Activated CD4-positive, alpha-beta T cell treated with anti-CD3 and anti-CD28 coated beads, Interleukin-10, Interleukin-2, amounts not matched to agents 100 ng/mL and 50 ng/mL, durations not matched to agents 16 hours and 8 hours (primary cell): ENCODE data around the gene PLEKHG5.

ENCODE experiments used
- DNase-seq: peaks from one replicate; pipeline ENCODE4 v3.0.0-alpha.2; 2020

Gene PLEKHG5

DNA sequence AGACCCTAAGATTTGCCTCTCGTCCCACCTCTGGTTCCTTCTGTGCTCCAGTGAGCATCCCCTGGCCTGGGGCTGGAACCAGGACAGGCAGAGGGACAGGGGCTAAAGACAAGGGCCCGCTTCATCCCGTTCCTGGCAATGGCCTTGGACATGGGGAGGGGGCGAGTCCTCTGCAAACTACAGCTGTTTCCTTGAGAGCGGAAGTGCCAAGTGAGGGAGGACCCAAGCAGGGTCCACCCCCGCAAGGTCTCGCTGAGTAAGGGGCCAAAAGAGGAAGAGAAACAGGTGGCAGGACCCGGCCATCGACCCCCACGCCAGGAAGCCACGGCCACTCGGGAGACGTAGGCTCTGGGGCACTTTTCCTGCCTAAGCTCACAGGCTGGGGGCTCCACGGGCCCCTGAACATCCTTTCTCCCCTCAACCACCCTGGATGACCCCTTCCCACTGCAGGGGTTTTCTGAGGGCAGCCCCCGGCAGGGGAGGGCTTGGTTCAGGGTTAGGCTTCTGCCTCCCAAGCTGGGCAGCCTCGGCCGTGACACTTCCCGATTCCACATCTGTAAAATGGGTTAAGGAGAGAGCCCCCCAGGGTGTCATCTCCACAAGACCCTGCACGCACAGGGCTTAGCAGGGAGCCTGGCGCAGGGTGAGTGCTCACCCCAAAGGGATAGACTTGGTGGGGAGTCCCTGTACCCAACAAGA is 17.9 kb upstream of the PLEKHG5 start:
- no peak for DNase-seq

DNA sequence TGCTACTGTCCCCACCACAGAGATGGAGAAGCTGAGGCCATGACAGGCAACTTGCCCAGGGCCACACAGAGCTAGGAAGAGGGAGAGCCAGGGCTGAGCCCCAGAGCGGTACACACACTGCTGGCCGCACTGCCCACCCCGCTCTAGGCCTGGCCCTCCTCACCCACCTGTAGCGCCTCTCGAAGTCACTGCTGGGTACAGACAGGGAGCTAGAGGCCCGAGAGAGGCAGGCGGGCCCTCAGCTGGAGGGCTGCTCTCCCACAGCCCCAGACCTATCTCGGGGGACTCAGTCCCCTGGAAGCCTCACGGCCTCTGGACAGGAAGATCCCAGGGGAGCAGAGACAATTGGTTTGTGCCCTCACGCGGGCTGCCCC is 17.3 kb upstream of the PLEKHG5 start:
- DNase-seq, result no peak

DNA sequence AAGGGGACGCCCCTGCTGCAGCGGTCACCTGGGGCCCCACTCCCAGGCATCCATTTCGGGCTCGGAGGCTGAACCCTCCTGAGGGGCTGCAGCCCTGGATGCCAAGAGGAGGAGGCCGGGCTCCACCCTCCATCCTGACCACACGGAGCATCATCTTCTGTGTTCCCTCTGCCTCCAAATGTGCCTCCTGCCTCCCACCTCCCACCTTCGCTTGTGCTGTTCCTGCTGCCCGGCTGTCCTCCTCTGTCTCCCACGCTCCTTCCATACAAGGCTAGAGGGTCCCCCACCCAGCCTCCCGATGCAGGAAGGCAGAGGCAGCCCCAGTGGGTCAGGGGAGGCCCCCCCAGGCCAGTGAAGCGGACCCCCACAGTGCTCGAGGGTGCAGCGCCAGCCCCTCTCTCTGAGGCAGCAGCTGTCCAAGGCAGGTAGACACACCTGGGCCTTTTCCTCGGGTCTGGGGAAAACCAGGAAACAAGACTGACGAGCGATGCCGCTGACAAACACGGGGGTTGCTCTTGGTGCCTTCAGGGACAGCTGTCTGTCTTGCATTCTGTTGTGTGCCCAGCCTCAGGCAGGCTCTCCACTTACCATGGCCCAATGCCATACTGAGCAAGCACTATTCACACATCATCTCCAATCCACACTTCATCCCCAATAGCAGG is 16.8 kb upstream of the PLEKHG5 start:
- no peak for DNase-seq

DNA sequence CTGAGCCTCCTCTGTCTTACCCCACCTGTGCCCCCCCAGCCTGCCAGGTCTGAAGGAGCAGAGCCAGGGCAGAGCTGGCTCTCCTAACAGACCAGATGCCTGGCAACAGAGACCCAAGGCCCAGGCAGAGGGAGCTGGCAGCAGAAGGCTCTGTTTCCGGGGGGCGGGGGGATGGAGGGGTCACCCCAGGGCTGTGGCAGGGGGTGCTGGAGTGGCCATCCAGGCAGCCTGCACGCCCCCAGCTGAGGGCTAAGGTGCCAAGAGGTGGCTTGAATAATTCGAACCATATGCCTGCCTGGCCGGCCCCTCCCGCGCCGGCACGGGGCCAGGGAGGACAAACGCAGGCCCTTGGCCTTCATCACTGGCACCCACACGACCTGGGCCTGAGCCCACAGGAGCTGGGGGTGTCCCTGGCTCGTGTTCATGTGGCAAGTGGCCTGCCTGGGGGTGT is 16.0 kb upstream of the PLEKHG5 start:
- no peak for DNase-seq

DNA sequence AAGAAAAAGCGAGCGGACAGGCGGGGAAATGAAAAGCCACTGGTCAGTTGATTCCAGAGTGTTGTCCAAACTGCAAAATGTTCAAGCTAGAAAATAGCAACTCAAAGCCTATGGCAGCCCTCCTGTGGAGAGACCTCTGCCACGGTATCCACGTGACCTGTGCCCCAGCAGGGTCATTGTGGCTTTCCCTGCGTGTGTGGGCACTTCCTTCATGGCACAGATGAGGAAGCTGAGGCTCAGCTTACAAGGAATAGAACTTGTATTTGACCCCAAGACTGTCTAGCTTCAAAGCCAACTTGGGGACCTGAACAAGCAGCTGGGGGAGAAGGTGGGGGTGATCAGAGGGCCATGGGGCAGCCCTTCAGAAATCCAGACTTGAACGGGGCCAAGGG is 15.6 kb upstream of the PLEKHG5 start:
- DNase-seq, result no peak

DNA sequence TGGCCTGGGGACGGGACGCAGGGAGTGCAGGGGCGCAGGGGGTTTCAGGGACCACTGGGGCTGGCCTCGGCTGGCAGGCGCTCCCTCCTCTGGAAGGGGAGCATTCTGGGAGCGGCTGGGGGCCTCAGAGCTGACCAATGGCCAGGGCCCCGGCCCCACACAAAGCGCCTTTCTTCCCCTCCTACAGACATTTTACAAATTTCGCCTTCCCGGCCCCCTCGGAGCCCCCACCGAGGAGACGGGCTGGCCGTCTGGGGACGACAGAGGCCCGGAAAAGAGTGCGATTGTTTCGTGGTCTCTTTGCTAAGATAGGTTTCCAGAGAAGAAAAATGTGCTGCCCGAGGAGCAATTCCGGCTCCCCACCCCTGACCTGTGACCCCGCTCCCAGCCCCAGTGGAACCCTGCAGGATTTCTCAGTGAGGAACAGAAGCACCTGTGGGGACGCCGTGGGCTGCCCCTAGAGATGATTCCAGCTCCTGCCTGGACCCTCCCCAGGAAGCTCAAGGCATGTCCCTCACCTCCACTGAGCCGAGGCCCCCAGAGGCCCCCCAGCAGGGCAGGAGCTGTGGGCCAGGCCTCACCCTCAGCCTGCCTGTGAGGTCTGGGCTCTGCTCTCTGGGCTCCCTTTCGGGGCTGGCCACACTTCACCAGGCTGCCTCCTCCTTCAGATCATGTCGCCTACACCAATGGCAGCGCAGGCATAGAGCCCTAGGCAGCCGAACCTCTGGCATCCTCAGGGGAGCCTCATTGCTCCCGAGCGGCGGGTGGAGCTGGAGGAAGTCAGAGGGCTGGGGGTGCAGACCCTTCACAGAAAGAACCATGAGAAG is 15.0 kb upstream of the PLEKHG5 start:
- DNase-seq, result no peak

DNA sequence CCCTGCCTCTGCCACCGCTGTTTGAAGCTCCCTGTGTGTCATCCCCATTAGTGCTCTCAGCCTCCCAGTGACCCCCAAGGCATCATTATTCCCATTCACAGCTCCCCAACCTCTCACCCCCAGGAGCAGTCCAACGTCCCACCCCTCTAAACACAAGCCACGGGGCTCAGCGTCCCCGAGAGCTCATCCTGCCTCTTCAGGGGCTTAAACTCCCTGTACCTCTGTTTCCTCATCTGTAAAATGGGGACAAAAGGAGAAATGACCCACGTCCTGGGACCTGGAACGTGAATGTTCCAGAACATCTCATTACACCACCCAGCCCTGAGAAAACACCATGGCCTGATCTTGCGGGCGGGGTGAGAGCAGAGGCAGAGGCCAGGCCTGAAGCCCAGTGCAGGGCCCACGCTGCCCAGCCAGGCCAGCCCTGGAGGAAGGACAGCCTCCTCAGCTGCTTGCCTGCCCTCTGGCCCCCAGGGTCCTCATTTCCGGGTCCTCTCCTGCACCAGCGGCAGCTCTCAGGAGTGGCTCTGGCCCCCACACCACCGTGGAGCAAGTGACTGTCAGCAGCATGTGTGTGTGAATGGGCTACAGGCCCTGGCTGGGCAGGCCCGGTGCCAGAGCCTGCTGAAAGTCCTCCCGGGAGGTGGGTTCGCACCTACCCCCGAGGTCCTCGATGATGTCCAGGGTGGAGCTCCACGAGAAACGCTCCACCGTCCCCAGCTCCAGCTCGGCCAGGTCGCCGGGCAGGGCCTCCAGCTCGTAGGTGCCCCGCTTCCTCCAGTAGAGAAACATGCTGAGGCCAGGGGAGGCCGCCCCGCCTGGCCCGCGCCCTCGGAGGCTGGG is 14.1 kb upstream of the PLEKHG5 start:
- no peak for DNase-seq

DNA sequence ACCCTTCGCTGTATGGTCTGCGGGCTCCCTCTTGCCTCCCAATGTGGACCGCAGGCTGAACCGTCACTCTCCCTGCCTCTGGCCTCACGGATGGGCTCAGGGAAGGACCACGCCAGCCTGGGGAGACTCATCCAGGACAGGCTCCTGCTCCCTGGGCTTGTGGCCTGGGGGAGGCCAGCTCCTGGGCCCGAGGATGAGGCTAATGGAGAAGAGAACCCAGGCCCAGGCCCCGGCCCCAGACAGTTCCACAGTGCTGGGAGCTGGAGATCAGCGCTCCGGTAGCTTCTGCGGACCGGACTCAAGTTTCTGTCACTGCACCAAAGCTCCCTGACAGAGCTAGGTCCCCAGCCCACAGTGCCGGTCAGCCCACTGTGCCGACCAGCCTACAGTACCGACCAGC is 13.4 kb upstream of the PLEKHG5 start:
- no peak for DNase-seq

DNA sequence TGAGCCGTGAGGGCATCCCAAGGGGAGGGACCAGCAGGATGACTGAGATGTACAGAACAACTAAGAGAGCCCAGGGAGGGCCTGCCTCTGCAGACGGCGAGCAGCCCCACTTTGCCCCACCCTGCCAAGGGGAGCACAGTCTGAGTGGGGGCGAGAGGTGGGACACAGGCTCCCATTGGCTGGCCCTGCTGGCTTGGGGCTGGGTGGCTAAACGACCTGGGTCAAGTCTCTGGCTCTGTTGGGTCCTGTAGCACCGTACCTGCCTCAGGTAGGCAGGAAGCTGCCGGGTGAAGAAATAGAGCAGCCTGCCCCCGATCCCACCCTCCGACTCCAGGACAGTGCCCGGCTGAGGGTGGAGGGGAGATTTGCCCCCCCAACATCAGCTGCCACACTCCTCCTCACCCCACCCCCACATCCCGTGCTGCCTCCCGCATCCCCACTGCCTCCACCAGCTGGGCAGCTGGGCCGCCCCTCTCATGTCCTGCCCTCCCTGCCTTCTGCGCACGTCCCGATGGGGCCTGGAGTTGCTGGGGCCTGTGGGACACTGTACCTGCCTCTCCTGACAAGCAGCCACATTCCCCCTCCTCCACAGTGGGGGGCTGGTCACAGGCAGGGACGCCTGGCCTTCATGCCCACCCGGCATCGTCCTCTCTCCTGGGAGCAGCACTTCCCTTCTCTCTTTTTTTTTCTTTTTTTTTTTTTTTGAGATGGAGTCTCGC is 12.6 kb upstream of the PLEKHG5 start:
- DNase-seq, result no peak

DNA sequence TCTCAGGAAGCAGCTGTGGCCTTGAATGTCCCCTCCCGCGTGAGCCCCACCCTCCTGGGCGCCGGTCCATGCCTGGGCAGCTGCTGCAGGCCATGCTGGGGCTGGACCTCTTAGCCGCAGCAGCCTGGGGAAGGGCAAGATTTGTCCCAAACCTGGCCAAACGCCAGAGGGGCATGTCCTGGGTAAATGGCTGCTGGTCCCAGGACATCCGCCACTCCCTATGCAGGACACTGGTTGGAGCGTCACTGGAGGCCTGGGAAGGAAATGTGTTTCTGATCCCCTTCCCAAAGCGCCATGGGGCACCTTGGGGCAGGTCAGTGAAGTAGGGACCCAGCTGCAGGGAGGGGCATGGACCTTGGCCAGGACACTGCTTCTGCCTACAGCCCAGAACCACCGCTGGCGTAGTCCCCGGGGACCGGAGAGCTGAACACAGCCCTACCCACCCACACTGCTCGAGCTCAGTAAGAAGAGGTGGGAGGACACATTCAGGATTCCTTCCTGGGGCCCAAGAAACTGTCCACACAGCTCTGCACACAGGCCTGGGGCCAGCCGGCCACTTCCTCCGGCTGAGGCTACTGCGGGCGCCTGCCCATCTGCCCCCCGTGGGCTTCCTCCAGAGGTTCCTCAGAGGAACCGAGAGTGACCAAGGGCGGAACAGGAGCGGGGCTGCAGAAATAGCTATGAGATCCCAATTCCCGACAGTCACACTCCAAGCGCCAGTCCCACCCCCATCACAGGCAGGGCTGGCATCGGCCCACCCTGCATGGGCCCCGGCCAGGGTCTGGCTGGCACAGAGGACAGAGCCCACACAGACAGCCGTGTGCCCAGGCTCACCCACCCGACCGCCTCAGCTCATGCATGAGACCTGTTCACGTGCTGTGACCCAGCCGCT is 10.8 kb upstream of the PLEKHG5 start:
- DNase-seq, result no peak

DNA sequence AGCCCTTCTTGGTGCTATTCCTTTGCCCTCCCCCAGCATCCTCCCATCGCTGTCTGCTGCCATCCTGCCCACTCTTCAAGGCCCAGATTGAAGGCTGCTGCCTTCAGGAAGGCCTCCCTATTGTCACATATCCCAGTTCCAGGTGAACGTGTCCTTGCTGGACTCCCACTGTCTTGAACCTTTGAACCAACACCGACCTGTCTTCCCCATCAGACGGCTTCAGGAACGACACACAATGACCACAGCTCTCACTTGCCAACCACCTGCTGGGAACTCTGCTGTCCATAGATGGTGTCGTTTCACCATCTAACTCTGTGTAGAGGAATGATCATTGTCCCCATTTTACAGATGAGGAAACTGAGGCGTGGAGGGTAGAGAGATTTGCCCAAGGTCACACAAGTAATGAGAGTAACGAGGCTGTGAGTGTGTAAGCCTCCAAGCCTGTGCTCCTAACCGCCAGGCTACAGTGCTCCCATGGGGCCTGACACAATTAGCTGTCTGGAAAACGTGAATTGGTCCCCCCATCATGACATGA is 9.9 kb upstream of the PLEKHG5 start:
- no peak for DNase-seq

DNA sequence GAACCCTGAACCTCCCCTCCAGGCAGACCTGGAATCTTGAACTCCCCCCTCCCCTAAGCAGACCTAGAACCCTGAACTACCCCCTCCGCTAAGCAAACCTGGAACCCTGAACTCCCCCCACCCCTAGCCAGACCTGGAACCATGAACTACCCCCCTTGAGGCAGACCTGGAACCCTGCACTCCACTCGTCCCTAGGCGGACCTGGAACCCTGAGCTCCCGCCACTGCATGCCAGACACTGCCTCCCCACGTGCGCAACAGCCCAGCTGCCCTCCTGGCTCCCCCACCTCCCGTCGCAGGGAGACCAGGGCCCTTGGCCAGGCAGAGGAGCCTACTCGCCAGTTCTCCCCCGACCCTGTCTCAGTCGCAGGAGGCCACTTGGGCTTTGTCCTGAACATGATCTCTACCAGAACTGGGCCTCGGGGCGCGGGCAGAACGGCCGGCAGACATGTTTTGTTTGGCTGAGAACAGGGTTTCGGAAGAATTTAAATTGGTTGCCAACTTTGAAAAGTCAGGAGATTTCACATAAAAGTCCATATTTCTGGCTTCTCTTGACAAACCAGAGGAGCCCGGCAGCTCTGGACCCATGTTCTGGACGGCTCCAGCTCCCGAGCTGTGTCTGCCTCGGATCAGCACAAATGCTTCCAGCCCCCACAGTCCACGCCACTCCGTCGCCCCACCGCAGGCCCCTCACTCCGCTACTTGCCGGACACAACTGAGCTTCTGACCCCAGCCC is 9.2 kb upstream of the PLEKHG5 start:
- DNase-seq, result no peak

DNA sequence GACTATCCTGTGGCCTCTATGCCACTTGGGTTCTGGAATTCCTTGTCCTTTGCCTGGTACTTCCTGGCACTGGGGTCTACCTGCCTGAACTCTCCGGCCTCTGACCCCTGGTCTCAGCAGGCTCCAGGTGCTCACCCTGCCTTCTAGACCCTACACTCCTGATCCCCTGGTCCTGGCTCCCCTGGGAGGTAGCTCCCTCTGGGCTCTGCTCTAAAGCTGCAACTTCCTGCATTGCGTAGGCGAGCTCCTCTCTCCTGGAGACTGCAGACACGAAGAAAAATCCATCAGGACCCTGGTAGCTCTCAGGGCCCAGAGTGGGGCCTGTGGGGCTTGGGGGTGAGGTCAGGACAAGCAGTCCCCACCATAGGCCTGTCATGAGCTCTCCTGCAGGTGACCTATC is 7.8 kb upstream of the PLEKHG5 start:
- no peak for DNase-seq

DNA sequence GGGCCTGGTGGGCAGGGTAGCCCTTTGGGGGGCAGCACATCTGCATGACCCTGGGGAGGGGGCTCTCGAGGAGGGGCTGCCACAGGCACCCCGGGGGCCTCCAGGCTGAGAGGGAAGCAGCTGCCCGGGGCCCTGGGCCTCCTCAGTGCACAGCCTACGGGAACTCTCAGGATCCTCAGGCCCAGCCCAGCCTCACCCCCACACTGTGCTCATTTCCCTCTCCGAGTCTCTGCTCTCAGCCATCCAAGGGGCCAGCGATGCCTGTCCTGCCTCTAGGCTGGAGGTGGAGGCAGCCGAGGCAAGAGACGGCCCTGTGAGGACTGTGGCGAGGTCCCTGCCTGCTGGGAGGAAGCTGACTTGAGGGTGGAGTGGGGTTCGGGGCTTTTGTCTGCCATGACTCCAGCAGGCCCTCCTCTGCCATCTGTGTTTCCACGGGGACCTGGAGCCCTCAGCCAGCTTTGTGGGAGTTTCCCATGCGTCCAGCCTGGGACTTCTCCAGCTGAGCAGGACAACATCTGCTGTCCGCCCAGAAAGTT is 7.2 kb upstream of the PLEKHG5 start:
- no peak for DNase-seq

DNA sequence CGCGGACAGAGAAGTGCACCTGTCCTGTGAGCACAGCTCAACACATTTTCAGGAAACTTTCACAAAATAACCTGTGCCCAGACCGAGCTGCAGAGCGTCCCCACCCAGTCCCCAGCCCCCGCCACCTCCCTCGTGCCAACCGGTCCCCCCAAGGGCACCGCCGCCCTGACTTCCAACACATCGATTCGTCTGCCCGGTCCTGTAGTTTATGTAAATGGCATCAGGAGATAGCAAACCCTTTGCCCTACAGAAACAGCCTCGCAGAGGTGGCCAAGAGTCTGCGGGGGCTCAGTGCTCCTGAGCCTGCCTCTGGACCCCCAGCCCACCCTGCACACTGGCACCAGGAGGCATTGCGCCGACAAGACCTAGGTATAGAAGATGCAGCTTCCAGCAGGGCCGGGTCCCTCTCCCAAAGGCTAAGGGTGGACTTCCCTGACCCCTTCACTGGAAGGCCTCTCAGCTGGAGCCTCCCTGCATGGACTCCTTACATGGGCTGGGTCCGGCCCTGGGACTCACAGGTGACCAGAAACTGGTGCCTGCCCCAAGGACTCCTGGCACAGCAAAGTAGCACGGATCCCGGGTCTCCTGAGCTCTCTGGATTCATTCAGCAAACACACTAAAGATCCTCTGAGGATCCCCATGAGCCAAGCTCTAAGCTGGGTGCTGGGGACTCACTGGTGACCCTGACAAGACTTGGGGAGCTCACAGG is 6.6 kb upstream of the PLEKHG5 start:
- no peak for DNase-seq

DNA sequence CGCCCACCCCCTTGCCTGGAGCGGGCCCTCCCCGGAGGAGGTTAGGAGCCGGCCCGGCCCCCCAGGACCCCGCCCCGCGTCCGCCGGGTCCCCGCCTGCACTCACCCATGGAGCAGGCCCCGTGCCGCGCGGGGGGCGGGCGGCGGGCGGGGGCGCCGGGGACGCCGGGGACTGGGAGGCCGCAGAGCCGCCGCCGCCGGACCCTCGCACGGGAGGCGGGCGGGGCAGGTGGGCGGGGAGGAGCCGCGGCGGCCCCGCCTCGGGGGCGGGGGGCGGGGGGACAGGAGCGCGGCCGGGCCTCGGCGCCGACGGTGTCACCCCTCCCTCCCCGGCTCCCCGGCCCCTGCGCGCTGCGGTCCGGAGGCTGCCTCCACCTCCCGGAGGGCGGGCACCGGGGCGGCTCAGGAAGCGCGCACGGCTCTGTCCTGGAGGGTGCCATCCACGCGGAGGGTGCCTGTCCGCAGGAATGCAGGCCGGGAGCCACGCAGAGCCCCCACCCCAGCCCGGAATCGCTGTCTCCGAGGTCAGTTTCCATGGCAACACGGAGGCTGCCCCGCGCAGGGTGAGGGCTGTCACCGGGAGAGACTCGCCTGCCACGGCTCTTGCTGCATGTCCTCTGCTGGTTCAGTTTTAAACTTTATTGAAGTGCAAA is 5.9 kb upstream of the PLEKHG5 start:
- DNase-seq, result peak; percentile 26

DNA sequence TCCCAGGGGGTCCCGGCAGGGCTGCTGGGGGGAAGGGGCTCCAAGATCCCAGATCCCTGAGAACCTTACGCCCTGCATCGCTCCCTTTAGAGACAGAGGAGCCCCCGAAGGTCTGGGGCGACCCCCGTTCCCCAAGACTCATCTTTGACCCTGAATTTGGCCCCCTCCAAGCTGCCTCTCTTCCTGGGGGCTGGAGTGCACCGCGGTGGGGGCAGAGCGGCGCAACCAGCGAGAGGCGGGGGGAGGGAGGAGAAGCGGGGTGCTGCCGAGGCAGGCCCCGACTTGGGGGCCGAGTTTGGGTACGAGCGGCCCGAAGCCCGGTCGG is 5.4 kb upstream of the PLEKHG5 start:
- no peak for DNase-seq

DNA sequence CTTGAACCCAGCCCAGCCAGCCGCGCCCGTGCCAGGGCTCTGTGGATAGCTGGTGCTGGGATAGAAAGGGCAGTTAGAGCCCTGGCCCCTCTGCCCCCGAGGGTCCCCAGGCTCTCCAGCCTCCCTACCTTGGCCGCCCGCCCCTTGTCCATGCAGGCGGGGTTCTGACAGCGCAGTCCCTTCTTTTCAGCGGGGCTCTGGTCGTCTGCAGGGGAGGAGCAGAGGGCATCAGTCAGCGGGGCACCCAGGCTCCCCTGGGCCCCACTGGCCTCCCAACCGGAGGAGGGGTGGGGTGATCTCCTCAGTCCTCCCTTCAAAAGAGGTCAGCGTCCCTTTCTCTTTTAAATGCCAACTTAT is 4.9 kb upstream of the PLEKHG5 start:
- DNase-seq, result no peak
